Measurements from ENCODE around the gene KLF2.
"Not testable (repeated sequence)": the region's sequence is repeated elsewhere in the genome, so short reads cannot be mapped to it uniquely, and the experiment has no call there.

KLF2 gene

DNA sequence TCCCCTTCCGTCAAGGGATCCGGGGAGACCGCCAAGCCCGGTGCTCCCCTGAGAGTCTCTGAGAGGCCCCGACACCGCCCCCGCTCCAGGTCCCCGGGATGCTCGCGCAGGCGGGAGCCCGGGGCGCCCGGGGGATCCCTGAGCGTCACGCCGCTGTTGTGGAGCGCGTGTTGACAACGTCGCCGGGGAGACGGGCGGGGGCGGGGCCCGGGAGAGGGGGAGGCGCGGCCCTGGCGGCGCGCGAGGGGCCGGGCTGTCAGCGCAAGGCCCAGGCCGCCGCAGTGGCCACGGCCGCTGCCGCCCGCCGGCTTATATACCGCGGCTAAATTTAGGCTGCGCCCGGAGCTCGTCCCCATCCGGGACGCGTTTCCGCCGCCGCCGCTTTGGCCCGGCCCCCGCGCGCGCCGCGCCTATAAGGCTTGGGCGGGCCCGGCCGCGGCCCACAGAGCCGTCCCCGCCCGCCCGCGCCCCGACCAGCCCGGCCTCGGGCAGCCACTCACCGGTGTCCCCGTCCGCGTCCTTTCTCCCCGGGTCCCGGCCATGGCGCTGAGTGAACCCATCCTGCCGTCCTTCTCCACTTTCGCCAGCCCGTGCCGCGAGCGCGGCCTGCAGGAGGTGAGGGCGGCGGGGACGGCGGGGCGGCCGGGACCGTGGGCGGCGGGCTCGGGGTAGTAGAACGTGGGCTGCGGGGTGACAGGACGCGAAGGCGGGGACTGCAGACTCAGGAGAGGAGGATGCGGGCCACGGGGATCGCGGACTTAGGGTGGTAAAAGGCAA is at the start of gene KLF2:
Gene KLF2 (plus strand): TSS at position 443 of the 777 bp plus-strand sequence. CDS start 98 bp downstream, at position 541.
- DNase-seq, result no peak

DNA sequence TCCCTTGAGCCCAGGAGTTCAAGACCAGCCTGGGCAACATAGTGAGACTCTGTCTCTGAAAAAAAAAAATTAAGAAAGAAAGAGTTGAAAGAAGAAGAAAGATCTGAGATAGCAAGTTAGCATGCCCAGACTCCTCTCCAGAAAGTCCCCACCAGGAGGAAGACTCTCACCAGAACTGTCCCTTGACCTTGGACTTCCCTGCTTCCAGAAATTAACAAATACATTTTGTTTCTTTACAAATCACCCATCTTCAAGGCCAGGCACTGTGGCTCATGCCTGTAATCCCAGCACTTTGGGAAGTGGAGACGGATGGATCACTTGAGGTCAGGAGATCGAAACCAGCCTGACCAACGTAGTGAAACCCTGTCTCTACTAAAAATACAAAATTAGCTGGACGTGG is 44.3 kb upstream of the KLF2 start:
- no peak for DNase-seq

DNA sequence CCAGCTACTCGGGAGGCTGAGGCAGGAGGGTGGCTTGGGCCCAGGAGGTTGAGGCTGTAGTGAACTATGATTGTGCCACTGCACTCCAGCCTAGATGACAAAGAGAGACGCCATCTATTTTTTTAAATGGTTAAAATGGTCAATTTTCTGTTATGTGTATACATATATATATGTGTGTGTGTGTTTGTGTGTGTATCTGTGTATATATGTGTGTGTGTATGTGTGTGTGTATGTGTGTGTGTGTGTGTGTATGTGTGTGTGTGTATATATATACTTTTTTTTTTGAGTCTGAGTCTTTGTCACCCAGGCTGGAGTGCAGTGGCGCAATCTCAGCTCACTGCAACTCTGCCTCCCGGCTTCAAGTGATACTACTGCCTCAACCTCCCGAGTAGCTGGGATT is 42.9 kb upstream of the KLF2 start:
- no peak for DNase-seq

DNA sequence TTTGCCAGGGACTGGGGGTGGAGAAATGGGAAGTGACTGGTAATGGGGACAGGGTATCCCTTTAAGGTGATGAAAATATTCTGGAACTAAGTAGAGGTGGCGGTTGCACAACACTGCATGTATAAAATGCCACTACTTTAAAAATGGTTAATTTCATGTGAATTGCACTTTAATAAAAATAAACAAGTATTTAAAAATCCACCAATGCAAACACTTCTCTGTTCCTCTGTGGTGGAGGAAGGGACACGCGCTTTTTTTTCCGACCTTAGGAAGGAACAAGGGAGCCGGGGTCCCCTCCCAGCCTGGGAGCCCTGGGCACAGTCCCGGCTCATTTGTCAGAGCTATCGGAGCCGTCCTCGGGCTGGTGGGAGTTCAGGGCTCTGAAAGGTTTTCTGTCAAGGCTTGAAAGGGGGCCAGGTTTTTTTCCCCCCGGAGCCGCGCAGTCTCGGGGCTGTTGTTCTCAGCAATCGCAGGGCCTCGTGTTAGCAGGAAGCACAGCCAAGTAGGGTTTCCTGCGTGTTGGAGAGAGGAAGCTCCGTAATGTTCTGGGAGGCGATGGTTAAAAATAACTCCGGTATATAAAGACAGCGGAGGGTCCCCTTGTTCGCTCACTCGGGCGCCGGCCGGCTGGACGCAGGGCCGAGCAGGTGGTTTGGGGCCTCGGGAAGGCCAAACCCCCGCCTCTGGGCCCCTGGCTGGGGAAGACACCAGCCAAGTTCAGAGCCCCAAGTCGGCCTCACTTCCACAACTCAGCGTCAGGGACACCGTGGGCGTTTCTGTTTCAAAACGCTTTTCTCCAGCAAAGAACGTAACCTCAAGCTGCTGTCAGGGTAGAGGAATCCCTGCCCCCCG is 41.2 kb upstream of the KLF2 start:
- no peak for DNase-seq

DNA sequence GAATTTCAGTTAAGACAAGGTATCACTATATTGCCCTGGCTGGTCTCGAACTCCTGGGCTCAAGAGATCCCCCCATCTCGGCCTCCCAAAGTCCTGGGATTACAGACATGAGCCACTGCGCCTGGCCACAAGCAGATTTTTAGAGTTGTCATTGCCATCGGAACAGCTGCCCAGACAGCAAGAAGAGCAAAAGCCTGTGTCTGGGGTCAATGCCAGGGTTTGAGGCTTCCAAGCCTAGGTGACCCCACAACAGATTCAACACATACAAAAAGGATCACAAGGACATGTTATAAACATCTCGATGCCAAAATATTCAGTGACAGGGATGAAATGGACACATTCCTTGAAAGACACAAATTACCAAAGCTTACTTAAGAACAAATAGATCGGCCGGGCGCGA is 40.1 kb upstream of the KLF2 start:
- DNase-seq, result no peak

DNA sequence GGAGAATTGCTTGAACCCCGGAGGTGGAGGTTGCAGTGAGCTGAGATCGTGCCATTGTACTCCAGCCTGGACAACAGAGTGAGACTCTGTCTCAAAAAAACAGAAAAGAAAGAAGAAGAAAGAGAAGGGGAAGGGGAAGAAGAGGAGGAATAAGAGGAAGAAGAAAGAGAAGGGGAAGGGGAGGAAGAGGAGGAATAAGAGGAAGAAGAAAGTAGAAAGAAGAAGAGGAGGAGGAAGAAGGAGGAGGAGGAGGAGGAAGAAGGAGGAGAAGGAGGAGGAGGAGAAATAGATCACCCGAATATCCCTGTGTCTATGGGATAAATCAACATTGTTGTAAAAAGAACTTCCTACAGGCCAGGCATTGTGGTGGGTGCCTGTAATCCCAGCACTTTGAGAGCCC is 39.5 kb upstream of the KLF2 start:
- DNase-seq, result not testable (repeated sequence)

DNA sequence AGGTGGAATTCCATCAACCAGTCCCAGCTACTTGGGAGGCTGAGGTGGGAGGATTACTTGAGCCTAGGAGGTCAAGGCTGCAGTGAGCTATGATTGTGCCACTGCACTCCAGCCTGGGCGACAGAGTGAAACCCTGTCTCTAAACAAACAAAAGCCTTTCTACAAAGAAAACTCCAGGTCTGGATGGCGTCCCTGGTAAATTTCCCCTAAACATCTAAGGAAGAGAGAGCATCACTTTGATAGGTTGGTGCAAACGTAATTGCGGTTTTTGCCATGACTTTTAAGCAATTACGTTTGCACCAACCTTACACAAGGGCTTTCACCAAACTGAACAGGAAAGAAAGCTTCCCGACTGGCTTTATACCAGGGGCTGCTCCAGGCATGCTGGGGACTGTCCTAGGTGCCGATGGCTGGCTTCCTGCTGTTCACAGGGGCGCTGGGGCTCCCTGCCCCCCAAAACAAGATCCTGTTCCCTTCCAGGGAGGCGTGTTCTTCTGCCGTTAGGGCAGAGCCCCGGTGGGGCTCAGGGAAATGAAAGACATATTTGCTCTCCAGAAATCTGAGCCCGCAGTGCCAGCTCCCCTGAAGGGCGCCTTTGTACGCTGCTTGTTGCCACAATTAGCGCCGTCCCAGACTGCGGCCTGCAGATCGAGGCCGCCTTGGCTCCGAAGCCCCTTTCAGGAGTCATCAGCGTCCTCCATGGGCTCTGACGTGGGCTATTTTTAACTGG is 38.7 kb upstream of the KLF2 start:
- no peak for DNase-seq

DNA sequence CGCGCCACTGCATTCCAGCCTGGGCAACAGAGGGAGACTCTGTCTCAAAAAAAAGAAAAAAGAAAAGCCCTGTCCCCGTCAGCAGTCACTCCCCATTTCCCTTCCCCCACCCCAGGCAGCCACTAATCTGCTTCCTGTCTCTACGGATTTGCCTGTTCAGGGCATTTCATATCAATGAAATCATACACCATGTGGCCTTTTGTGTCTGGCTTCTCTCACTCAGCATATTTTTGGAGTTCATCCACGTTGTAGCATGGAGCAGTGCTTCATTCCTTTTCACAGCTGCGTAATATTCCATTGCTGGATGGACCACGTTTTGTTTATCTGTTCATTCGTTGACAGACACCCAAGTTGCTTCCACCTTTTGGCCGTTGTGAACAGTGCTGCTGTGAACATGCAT is 36.1 kb upstream of the KLF2 start:
- no peak for DNase-seq

DNA sequence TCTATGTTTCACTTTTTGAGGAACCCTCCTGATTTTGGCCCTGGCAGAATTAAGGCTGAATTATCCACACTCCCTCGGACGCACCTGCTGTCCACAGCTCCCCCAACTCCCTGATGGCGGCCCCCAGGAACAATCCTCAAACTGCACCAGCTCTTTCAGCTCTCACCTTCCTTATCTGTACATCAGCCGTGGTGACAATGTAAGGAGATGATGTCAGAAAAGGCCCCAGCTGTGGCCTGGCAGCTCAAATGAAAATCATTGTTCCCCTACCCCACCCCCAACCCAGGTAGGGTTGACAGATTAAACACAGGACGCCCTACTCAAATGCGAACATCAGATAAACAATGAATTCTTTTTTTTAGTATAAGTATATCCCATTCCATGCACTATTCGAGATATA is 35.0 kb upstream of the KLF2 start:
- DNase-seq, result no peak

DNA sequence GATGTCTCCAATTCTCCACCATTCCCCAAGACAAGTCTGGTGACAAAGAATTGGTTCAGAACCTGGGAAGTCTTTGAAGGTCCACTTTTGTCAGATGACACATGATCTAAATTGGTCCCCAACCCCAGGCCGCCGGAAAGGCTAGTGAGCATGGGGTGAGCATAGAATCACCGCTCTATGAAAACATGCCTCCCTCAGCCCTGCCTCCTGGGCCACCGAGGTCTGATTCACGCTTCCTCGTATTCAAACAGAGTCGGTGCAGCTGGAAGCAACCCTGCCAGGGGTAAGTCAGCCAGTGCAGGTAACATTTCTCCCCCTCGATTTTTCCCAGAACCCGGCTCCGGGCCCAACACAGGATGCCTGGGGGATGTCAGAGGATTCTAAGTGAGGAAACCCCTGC is 33.9 kb upstream of the KLF2 start:
- DNase-seq, result no peak

DNA sequence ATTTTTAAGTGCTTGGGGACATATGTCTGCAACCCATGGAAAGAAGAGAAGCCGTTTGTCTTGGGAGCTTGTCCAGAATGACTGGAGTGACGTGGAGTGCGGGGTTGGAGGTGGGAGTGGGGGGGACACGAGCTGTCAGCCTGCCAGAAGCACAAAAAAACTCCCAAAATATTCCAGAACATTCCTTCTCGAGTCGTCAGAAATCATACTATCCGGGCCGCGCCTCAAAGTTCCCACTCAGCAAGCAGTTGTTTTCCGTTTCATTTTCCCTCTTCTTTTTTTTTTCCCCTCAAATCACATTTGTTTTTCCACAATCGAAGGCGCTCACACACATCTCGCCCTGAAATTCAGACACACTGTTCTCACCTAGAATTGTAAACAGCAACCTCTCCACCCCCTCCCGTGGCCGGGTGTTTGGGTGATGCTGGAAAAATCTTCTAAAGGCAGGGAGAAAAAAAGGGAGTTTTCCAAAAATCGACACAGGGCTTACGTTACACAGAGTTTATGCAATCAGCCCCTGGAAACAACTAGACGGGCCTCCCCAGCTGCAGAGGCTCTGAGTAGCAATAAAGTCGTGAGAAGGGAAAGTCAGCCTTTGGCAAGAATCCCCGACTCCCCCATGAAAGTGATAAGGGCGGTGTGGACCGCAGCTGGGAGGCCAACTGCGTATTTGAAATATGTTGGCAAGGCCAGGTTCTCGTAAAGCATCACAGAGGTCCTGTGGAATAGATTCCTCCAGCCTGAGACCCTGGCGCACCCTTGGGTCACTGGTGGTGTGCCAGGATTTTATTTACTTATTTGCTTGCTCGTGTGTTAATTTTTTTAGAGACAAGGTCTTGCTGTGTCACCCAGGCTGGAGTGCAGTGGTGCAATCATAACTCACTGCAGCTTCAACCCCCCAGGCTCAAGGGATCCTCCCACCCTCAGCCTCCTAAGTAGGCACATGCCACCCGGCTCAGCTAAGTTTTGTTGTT is 31.2 kb upstream of the KLF2 start:
- DNase-seq, result no peak

DNA sequence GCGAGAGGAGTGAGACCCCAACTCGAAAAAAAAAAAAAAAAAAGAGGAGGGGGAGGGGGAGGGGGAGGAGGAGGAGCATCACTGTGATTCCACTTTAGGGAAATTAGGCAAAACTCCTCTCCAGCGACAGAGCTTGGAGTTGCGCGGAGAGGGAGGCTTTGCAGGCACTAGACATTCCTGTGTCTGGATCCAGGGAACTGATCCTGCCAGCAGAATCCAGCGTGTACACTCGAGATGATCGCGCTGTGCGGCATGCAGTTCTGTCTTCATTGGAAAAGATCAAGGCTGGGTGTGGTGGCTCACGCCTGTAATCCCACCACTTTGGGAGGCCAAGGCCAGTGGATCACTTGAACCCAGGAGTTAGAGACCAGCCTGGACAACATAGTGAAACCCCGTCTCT is 29.6 kb upstream of the KLF2 start:
- DNase-seq, result no peak

DNA sequence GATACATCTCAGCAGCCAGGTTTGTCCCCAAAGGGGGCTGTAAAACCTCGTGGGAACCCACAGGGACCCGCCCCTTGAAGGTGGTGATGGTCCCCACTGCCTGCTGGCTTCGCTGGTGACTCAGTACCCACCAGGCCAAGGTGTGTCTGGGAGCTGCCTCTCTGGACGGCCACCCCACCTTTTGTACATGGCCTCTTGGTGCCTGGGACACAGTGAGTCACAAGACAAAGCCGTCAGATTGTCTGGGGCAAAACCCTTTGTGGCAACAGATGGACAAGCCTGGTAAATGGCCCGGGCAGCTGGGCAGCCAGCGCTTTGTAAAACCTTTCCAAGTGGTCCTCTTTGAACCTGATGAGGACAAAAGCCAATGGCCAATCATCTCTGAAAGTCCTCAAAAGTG is 27.9 kb upstream of the KLF2 start:
- DNase-seq, result no peak

DNA sequence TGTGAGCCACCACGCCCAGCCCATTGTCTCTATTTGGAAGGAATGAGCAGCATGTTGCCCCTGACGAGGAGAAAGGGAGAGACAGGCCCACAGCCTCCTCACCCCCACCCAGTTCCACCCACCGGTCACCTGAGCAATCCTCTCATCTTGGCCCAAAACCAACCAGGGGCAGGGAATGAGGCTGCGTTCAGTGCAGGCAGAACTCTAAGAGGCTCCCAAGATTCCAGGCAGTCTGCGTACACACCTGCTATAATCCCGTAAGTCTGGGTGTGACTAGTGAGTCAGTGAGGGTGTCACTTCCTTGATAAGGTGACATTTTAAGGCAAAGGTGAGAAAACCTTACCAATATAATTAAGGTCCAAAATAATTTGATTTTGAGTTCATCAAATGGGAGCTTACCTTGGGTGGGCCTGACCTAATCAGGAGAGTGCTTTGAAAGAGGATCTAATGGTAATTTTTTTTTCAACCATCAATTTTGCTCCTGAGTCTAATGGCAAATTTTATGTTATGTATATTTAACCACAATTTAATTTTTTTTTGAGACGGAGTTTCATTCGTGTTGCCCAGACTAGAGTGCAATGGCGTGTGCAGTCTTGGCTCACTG is 26.9 kb upstream of the KLF2 start:
- DNase-seq, result no peak

DNA sequence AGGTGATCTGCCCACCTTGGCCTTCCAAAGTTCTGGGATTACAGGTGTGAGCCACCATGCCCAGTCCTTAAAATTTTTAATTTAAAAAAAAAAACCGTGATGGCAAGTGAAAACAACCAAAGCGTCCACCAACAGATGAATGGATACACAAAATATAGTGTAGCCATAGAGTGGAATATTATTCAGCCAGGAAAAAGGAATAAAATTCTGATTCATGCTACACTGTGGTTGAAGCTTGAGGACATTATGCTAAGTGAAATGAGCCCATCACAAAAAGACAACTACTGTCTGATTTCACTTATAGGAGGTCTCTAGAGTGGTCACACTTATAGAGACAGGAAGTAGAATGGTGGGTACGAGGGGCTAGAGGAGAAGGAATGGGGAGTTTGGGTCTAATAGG is 26.3 kb upstream of the KLF2 start:
- DNase-seq, result no peak

DNA sequence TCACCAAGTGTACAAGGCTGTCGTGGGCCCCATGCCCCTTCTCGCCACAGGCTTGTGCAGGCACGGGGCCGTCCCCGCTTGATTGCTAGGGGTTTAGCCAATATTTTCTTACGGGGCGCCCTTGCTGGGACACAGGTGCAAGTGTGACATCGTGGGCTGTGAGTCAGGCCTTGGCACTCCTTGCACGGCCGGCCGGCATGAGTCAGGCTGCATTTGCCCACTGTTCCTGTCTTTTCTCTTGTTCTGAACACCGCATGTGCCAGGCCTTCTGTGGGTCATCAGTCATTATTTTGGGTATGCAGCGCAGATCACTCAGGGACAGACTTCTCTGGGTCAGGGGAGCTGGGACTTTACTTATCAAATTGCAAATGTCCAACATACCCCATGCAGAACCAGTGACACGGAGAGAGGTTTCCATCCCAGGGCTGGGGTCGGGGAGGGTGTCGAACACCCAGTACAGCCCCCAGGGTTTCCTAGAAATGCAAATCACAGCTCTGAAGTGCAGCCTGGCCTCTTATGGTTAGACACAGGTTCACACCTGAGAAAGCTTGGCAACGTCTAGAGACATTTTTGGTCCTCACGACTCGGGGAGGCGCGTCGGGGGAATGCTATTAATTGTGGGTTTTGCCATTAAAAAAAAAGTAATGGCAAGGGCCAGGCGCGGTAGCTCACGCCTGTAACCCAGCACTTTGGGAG is 22.5 kb upstream of the KLF2 start:
- no peak for DNase-seq

DNA sequence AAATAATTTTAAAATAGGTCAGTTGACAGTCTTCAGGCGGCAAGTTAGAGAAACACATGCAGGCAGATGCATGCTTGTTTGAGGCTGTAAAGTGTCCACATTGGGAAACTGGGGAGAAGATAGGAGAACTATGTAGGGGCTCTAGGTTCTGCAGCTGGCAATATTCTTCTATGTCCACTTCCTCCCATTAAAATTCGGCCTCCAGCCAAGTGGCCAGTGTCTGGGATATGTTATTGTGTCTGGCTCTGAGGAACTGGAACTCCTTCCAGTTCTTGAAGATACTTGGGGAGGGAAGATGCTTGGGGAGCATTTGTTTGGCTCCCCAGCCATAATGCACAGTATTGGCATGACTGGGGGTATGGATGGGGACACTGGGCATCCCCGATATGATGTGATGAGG is 20.9 kb upstream of the KLF2 start:
- DNase-seq, result no peak

DNA sequence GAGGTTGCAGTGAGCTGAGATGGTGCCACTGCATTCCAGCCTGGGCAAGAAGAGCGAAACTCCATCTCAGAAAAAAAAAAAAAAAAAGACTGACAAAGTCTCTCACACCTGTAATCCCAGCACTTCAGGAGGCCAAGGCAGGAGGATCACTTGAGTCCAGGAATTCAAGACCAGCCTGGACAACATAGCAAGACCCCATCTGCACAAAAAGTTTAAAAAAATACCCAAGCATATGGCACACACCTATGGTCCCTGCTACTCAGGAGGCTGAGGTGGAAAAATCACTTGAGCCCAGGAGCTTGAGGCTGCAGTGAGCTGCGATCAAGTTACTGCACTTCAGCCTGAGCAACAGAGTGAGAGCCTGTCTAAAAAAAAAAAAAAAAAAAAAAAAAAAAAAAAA is 20.1 kb upstream of the KLF2 start:
- DNase-seq, result not testable (repeated sequence)

DNA sequence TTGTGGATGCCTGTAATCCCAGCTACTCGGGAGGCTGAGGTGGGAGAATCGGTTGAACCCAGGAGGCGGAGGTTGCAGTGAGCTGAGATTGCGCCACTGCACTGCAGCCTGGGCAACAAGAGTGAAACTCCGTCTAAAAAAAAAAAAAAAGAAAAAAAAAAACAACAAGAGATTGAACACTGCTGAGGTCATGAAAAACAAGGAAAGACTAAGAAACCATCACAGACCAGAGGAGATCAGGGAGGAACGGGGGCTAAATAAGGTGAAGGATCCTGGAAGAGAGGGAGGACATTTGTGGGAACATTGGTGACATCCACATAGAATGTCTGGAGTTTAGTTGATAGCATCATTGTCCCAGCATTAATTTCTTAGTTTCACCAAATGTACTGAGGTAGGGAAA is 19.6 kb upstream of the KLF2 start:
- DNase-seq, result not testable (repeated sequence)

DNA sequence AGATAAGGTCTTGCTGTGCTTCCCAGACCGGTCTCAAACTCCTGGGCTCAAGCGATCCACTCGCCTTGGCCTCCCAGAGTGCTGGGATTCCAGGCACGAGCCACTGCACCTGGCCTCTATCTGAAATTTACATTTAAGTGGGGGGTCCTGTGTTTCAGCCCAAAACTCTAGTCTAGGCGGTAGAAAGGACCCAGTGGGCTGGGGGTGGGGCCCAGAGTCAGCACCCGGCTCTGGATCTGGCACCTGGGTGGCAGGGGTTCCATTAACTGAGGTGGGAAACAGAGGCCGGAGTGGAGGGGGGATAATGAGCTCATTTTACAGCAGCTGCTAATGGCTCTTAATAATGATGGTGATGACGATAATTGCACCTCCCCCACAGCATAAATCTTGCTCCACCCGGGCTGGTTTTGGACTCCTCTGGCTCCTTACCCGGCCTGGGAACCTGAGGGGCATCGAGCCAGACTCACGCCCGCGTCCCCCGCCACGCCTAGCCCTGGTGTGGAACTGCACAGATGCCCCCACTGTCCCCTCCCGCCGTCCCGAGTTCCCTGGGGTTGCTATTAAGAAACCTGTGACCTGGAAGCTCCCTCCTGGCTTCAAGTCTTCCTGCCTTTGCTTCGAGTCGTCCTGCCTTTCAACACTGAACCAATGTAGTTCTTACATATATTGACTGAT is 17.8 kb upstream of the KLF2 start:
- DNase-seq, result no peak

DNA sequence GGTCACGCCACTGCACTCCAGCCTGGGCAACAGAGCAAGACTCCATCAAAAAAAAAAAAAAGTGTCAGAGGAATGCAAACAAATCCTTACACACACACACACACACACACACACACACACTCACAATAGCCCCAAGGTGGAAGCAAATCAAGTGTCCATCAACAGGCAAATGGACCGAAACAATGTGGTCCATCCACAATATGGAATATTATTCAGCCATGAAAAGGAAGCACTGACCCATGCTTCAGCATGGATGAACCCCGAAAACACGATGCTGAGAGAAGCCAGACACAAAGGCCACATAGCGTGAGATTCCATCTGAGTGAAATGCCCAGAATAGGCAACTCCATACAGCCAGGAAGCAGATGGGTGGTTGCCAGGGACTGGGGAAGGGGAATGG is 16.5 kb upstream of the KLF2 start:
- DNase-seq, result no peak

All from cerebellar nuclear complex (tissue), 1 donor.